SU-DHL-6 (cell line): ENCODE data around the gene FBXL20.

Experiments
- CTCF ChIP-seq: fragments of 200-600 bp; sonication (generic); IDR thresholded peaks from one replicate; pipeline ENCODE4 v1.5.1; 2017; ENCODE audit warnings: antibody characterized with exemption, mild to moderate bottlenecking, low read length, moderate library complexity; ENCODE audit not compliant: insufficient read depth, poor library complexity, severe bottlenecking
- EZH2phosphoT487 ChIP-seq: fragments of 200-600 bp; sonication (generic), shearing (Covaris generic); conservative IDR thresholded peaks from 2 replicates; pipeline ENCODE4 v1.6.1; 2018; ENCODE audit warnings: mild to moderate bottlenecking, antibody characterized with exemption, low read length, moderate library complexity, mixed read lengths

DNA sequence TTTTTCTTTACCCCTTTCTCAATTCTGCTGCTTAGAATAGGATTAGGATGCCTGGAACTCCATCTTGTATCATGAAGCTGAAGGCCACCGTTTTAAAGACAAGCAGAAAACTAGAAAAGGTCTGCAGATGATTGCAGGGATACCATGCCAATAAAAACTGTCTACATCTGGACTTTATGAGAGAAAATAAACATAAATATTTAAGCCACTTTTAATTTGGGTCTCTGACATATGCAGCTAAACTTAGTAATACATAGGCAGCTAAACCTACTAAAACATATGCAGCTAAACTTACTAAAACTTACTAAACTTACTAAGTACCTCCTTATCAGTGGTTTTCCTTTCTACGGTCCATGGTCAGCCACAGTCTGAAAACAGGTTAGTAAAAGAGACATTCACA lies 48.4 kb downstream of the FBXL20 start:
- no peak for TF ChIP-seq CTCF
- TF ChIP-seq EZH2phosphoT487, result no peak
